H1 (cell line): ENCODE data around the gene MGMT. TPM values are rescaled to one million over a fixed set of nuclear protein-coding genes. Genes with fewer than 3 reads are reported as not detected.

ENCODE experiments used
- polyA plus RNA-seq, 7 experiments: library from polyadenylated mRNA; depleted of rRNA in 3 of 7; stranded (reverse) in 5 of 7; unstranded in 2 of 7; fragments of >200 nt in 5 of 7; fragments of 200-250 nt in 2 of 7; gene quantifications; 1 replicate in 5 of 7; 2 replicates in 1 of 7; 4 replicates in 1 of 7; pipeline versions ENCODE4 v1.2.1 to v1.2.3, GENCODE V29; 2011 to 2013; ENCODE audit warnings: missing spikeins in 2 of 7, mixed read lengths in 2 of 7
- total RNA-seq: library from RNA; stranded (reverse); fragmentation: NEBNext Ultra II Directional; extraction: Animal tissue kit (Norgen Biotek cat#: 25700); gene quantifications from 2 replicates; pipeline ENCODE4 v1.2.1, GENCODE V29; 2021
- TF ChIP-seq, protein P1 (sequence below): fragments of 300-600 bp; sonication (generic); IDR thresholded peaks from 2 replicates; pipeline ENCODE4 v1.7.1; 2012; ENCODE audit warnings: low read length, moderate library complexity, mild to moderate bottlenecking, inconsistent platforms; ENCODE audit not compliant: insufficient replicate concordance

Gene MGMT
- total and polyA plus RNA-seq, 2 of the 8 experiments (the other 6 are each of a cell fraction or from before 2014, with no cell fraction given), result 9.9 to 10.7 TPM

DNA sequence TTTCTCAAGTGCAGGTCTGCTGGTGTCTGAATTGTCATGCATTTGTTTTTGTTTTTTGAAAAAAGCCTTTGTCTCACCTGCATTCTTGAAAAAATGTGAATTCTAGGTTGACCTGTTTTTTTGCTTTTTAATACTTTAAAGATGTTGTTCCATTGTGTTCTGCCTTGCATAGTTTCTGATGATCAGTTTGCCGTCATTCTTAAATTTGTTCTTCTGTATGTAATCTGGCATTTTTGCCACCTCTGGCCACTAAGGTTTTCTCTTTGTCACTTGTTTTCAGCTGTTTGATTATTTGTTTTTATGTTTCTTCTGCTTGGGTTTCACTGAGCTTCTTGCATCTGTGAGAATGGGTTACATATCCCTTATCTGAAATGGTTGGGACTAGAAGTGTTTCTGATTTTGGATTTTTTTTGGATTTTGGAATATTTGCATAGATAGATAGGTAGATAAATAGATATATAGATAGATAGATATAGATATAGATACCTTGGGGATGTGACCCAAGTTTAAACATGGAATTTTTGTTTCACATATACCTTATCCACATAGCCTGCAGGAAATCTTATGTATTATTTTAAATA is 16.5 kb downstream of the MGMT start (continued):
- TF ChIP-seq, protein P1, sequence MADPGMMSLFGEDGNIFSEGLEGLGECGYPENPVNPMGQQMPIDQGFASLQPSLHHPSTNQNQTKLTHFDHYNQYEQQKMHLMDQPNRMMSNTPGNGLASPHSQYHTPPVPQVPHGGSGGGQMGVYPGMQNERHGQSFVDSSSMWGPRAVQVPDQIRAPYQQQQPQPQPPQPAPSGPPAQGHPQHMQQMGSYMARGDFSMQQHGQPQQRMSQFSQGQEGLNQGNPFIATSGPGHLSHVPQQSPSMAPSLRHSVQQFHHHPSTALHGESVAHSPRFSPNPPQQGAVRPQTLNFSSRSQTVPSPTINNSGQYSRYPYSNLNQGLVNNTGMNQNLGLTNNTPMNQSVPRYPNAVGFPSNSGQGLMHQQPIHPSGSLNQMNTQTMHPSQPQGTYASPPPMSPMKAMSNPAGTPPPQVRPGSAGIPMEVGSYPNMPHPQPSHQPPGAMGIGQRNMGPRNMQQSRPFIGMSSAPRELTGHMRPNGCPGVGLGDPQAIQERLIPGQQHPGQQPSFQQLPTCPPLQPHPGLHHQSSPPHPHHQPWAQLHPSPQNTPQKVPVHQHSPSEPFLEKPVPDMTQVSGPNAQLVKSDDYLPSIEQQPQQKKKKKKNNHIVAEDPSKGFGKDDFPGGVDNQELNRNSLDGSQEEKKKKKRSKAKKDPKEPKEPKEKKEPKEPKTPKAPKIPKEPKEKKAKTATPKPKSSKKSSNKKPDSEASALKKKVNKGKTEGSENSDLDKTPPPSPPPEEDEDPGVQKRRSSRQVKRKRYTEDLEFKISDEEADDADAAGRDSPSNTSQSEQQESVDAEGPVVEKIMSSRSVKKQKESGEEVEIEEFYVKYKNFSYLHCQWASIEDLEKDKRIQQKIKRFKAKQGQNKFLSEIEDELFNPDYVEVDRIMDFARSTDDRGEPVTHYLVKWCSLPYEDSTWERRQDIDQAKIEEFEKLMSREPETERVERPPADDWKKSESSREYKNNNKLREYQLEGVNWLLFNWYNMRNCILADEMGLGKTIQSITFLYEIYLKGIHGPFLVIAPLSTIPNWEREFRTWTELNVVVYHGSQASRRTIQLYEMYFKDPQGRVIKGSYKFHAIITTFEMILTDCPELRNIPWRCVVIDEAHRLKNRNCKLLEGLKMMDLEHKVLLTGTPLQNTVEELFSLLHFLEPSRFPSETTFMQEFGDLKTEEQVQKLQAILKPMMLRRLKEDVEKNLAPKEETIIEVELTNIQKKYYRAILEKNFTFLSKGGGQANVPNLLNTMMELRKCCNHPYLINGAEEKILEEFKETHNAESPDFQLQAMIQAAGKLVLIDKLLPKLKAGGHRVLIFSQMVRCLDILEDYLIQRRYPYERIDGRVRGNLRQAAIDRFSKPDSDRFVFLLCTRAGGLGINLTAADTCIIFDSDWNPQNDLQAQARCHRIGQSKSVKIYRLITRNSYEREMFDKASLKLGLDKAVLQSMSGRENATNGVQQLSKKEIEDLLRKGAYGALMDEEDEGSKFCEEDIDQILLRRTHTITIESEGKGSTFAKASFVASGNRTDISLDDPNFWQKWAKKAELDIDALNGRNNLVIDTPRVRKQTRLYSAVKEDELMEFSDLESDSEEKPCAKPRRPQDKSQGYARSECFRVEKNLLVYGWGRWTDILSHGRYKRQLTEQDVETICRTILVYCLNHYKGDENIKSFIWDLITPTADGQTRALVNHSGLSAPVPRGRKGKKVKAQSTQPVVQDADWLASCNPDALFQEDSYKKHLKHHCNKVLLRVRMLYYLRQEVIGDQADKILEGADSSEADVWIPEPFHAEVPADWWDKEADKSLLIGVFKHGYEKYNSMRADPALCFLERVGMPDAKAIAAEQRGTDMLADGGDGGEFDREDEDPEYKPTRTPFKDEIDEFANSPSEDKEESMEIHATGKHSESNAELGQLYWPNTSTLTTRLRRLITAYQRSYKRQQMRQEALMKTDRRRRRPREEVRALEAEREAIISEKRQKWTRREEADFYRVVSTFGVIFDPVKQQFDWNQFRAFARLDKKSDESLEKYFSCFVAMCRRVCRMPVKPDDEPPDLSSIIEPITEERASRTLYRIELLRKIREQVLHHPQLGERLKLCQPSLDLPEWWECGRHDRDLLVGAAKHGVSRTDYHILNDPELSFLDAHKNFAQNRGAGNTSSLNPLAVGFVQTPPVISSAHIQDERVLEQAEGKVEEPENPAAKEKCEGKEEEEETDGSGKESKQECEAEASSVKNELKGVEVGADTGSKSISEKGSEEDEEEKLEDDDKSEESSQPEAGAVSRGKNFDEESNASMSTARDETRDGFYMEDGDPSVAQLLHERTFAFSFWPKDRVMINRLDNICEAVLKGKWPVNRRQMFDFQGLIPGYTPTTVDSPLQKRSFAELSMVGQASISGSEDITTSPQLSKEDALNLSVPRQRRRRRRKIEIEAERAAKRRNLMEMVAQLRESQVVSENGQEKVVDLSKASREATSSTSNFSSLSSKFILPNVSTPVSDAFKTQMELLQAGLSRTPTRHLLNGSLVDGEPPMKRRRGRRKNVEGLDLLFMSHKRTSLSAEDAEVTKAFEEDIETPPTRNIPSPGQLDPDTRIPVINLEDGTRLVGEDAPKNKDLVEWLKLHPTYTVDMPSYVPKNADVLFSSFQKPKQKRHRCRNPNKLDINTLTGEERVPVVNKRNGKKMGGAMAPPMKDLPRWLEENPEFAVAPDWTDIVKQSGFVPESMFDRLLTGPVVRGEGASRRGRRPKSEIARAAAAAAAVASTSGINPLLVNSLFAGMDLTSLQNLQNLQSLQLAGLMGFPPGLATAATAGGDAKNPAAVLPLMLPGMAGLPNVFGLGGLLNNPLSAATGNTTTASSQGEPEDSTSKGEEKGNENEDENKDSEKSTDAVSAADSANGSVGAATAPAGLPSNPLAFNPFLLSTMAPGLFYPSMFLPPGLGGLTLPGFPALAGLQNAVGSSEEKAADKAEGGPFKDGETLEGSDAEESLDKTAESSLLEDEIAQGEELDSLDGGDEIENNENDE, result no peak
- TF ChIP-seq, all 59 proteins: peak for 0
